Erythroblast (primary cell): Measurements from ENCODE around the gene BMF.

ENCODE experiments used
- GATA1 ChIP-seq: IDR thresholded peaks from 2 replicates; pipeline ENCODE4 v1.6.1; 2011; ENCODE audit warnings: low read depth, mild to moderate bottlenecking, control low read depth, low read length, moderate library complexity
- POLR2A ChIP-seq: IDR thresholded peaks from 2 replicates; pipeline ENCODE4 v1.6.1; 2011; ENCODE audit warnings: mild to moderate bottlenecking, low read length

DNA sequence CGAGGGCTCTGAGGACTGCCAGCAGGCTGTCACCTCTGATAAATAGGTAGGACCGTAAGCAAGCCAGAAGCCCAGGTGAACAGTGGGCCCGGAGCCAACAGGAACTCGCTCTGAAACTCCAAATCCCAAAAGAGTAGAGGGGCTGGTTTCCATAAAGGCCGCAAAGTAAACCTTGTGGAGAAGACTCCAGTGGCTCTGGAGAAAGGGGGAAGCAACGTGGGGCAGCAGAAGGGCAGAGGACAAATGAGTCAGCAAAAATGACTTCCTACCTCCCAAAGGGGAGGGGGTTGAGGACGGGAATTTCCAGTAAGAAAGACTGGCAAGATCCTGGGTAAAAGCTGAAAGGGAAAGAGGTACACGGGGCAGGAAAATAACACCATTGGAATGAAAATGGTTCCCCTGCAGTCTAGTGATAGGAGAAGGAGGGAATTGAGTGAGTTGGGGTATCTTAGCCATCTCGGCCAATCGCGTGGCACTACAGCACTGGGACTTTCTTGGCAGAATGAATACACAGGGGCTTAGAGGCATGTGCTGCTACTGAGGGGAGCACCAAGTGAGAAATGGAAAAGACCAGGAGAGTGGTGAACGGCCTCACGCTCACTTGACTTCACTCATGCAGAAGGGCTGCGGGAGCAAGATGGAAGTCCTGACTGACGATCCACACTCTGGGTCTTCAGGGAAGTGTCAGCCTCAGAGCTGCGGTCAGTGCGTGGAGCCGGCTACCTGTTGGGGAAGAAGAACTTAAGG, 33.2 kb downstream of the BMF start:
- TF ChIP-seq POLR2A (no peak), GATA1 (no peak)
